A549 (cell line): ENCODE data around the gene SLC34A2. TPM values are rescaled to one million over a fixed set of nuclear protein-coding genes. Genes with fewer than 3 reads are reported as not detected.
A peak's percentile ranks its signal among the peaks of the same experiment; 100 is the strongest.

ENCODE experiments used
- ATAC-seq, 2 experiments: fragments of 200-7000 bp in 1 of 2; fragments of >200 bp in 1 of 2; cut with Nextera tagmentation in 1 of 2; cut with Tn5 transposase in 1 of 2; 3 replicates each; pipeline versions ENCODE4 v1.8.0 to v1.9.1; 2018 to 2020; ENCODE audit warnings: mild to moderate bottlenecking in 1 of 2, moderate library complexity in 1 of 2
- CTCF ChIA-PET: fragments of 300-600 bp; sonication (Branson Sonifier 250); formaldehyde crosslinking; extraction: SDS; loops from one replicate; lab custom pipeline; 2021; ENCODE audit warnings: antibody characterized with exemption, inconsistent platforms; lab: Yijun Ruan, JAX
- POLR2A ChIA-PET: fragments of 350-600 bp; formaldehyde crosslinking; extraction: SDS; loops from one replicate; lab custom pipeline; 2021; ENCODE audit warnings: antibody characterized with exemption, inconsistent platforms; lab: Yijun Ruan, JAX
- DNase-seq, 2 experiments: peaks; one replicate each; pipeline versions ENCODE4 v3.0.0 to v3.0.0-alpha.2; 2011 to 2016; ENCODE audit warnings: low read depth in 1 of 2, low spot score in 1 of 2
- FAIRE-seq: peaks from 2 replicates; lab custom pipeline; 2011; peaks lifted over from hg19 to GRCh38; lab: Jason Lieb, UNC
- H3K27ac ChIP-seq, 2 experiments: fragments of >200 bp; sonication (Bioruptor Twin); formaldehyde crosslinking; 3 replicates each; pipeline ENCODE4 v1.5.1; 2016 to 2017
- H3K4me1 ChIP-seq: fragments of >200 bp; sonication (Bioruptor Twin); formaldehyde crosslinking; 3 replicates; pipeline ENCODE4 v1.6.1; 2016
- H3K4me2 ChIP-seq: fragments of >200 bp; sonication (Bioruptor Twin); formaldehyde crosslinking; 3 replicates; pipeline ENCODE4 v1.6.1; 2016
- H3K4me3 ChIP-seq: fragments of >200 bp; sonication (Bioruptor Twin); formaldehyde crosslinking; 3 replicates; pipeline ENCODE4 v1.5.1; 2016
- H3K9me3 ChIP-seq: fragments of >200 bp; sonication (Bioruptor Twin); formaldehyde crosslinking; 3 replicates; pipeline ENCODE4 v1.6.1; 2016
- CBX2 ChIP-seq: fragments of 200-600 bp; sonication (generic); IDR thresholded peaks from 2 replicates; pipeline ENCODE4 v1.6.1; 2016; ENCODE audit warnings: low read depth, mild to moderate bottlenecking, borderline replicate concordance
- CBX8 ChIP-seq: fragments of 200-600 bp; sonication (generic); IDR thresholded peaks from 2 replicates; pipeline ENCODE4 v1.6.1; 2016
- CHD4 ChIP-seq: fragments of 200-600 bp; sonication (generic); IDR thresholded peaks from 2 replicates; pipeline ENCODE4 v1.6.1; 2016; ENCODE audit warnings: antibody characterized with exemption, mild to moderate bottlenecking, borderline replicate concordance
- E2F6 ChIP-seq: IDR thresholded peaks from 2 replicates; pipeline ENCODE4 v1.6.1; 2012; ENCODE audit warnings: low read depth, borderline replicate concordance
- EHF ChIP-seq: fragments of 250-450 bp; sonication (Bioruptor Pico); IDR thresholded peaks from 2 replicates; pipeline ENCODE4 v1.5.0; 2020; ENCODE audit warnings: mild to moderate bottlenecking
- EP300 ChIP-seq, 2 experiments: fragments of >200 bp; sonication (Bioruptor Twin); formaldehyde crosslinking; IDR thresholded peaks; 2 replicates in 1 of 2; 3 replicates in 1 of 2; pipeline ENCODE4 v1.6.1; 2016 to 2017
- FOSB ChIP-seq: fragments of 250-450 bp; sonication (Bioruptor Pico); IDR thresholded peaks from 2 replicates; pipeline ENCODE4 v1.5.0; 2020; ENCODE audit warnings: mild to moderate bottlenecking, moderate library complexity
- GATA3 ChIP-seq: IDR thresholded peaks from 2 replicates; pipeline ENCODE4 v1.6.1; 2012; ENCODE audit warnings: borderline replicate concordance
- HDAC2 ChIP-seq: fragments of 200-600 bp; sonication (generic); IDR thresholded peaks from 2 replicates; pipeline ENCODE4 v1.6.1; 2016
- HEYL ChIP-seq: fragments of 250-450 bp; sonication (Bioruptor Pico); IDR thresholded peaks from 2 replicates; pipeline ENCODE4 v1.8.0; 2021; ENCODE audit warnings: mild to moderate bottlenecking, moderate library complexity
- HOXA7 ChIP-seq: fragments of 250-450 bp; sonication (Bioruptor Pico); IDR thresholded peaks from 2 replicates; pipeline ENCODE4 v1.5.0; 2020; ENCODE audit warnings: mild to moderate bottlenecking, moderate library complexity
- HOXB5 ChIP-seq: fragments of 250-450 bp; sonication (Bioruptor Pico); IDR thresholded peaks from 2 replicates; pipeline ENCODE4 v1.5.0; 2020; ENCODE audit warnings: mild to moderate bottlenecking, moderate library complexity
- MAX ChIP-seq: IDR thresholded peaks from 2 replicates; pipeline ENCODE4 v1.6.1; 2012
- MAZ ChIP-seq: fragments of 150-350 bp; IDR thresholded peaks from 2 replicates; pipeline ENCODE4 v1.6.1; 2014; ENCODE audit warnings: antibody characterized with exemption, low read depth, low read length, borderline replicate concordance
- PBX3 ChIP-seq: IDR thresholded peaks from 2 replicates; pipeline ENCODE4 v1.6.1; 2012
- POLR2AphosphoS2 ChIP-seq: conservative IDR thresholded peaks from 2 replicates; pipeline ENCODE4 v1.6.1; 2012; ENCODE audit warnings: low read length, improper control_type of control experiment, inconsistent platforms
- RARB ChIP-seq: fragments of 250-450 bp; sonication (Bioruptor Pico); IDR thresholded peaks from 2 replicates; pipeline ENCODE4 v1.8.0; 2021; ENCODE audit warnings: mild to moderate bottlenecking, moderate library complexity
- RFX5 ChIP-seq: fragments of 450-650 bp; IDR thresholded peaks from 2 replicates; pipeline ENCODE4 v1.7.1; 2014; ENCODE audit warnings: antibody characterized with exemption, mild to moderate bottlenecking, moderate library complexity
- RNF2 ChIP-seq: fragments of 200-600 bp; sonication (generic); IDR thresholded peaks from 2 replicates; pipeline ENCODE4 v1.6.1; 2016; ENCODE audit warnings: low read depth, mild to moderate bottlenecking, antibody characterized with exemption, moderate library complexity, borderline replicate concordance
- TFCP2L1 ChIP-seq: fragments of 250-450 bp; sonication (Bioruptor Pico); IDR thresholded peaks from 2 replicates; pipeline ENCODE4 v1.5.0; 2021; ENCODE audit warnings: mild to moderate bottlenecking
- USF2 ChIP-seq: fragments of 450-650 bp; IDR thresholded peaks from 2 replicates; pipeline ENCODE4 v1.6.1; 2014; ENCODE audit warnings: antibody characterized with exemption
- ZSCAN20 ChIP-seq: fragments of 250-450 bp; sonication (Bioruptor Pico); IDR thresholded peaks from 2 replicates; pipeline ENCODE4 v1.8.0; 2022; ENCODE audit warnings: mild to moderate bottlenecking, moderate library complexity
- WGBS: methylation state at CpG from one replicate; pipeline ENCODE4 v1.1.6; 2017; ENCODE audit errors: missing lambda C conversion rate; 5-methylcytosine and 5-hydroxymethylcytosine counted together
- polyA plus RNA-seq, 4 experiments: library from polyadenylated mRNA; depleted of rRNA in 3 of 4; stranded (reverse); fragments of >200 nt; fragmentation: RNase III in 1 of 4; extraction: RNeasy Plus Mini Kit Qiagen cat#74134 plus additional on column Dnase treatment in 1 of 4; gene quantifications; 2 replicates in 3 of 4; 3 replicates in 1 of 4; pipeline ENCODE4 v1.2.3, GENCODE V29; 2011 to 2017

Gene SLC34A2
- polyA plus RNA-seq, 2 of the 4 experiments (the other 2 are of a cell fraction): 0.03 to 0.08 TPM

- Histone ChIP-seq H3K4me3 (no peak overlapping the region), H3K4me1 (no peaks in the 10 kb centered on the region), H3K4me2 (no peak overlapping the region), H3K27ac (no peak overlapping the region), H3K9me3 (no peaks in the 10 kb centered on the region)
- WGBS: 85% methylated on average over 4 of the region's 4 CpGs
- ATAC-seq: no peak
- ChIA-PET CTCF (no interaction called here), POLR2A (interaction anchor here (0.7 kb wide), 1 partner anchor 51 kb away, joined by 11 read pairs; no protein-coding TSS in a partner anchor)
- DNase-seq: no peak
- no peak for FAIRE-seq
- TF ChIP-seq FOSB (CRISPR knock-in tag) (no peak), HEYL (no peak), HOXA7 (CRISPR knock-in tag) (no peak), E2F6 (no peak), USF2 (no peak), EP300 (IDR thresholded peaks at IDR 0.05) (no peak), CBX8 (no peak), RNF2 (no peak), TFCP2L1 (CRISPR knock-in tag) (no peak), MAZ (no peak)
- TF ChIP-seq, all 56 proteins: peak for 0
Measured at GRCh38 chr4:25638806-25639205, 16.8 kb upstream of the SLC34A2 start.

GRCh38 chr4:25650311-25650710 is 5.3 kb upstream of the SLC34A2 start:
- POLR2A ChIA-PET: no interaction called here
- WGBS: 94% methylated on average over 5 of the region's 6 CpGs

GRCh38 chr4:25651682-25652081 is 4.0 kb upstream of the SLC34A2 start:
- Histone ChIP-seq H3K4me3 (no peak overlapping the region), H3K4me1 (peaks cover 25% of the 10 kb centered on the region), H3K27ac (peak overlapping the region; percentile 48 to 68; a peak in 4 of 6 replicates), H3K4me2 (peak overlapping the region; percentile 50)
- POLR2A ChIA-PET: no interaction called here
- ATAC-seq (no peak; a peak in 1 of 6 replicates), FAIRE-seq (no peak), DNase-seq (no peak)
- CTCF ChIA-PET: no interaction called here
- no peak for TF ChIP-seq HDAC2
- TF ChIP-seq, all 56 proteins: peak for 0
- H3K9me3 ChIP-seq: no peaks in the 10 kb centered on the region
- 70% methylated on average over 5 of the region's 5 CpGs for WGBS

More at GRCh38 chr4:25650311-25650710, 5.3 kb upstream of the SLC34A2 start:
- no peak overlapping the region for H3K27ac ChIP-seq
- CTCF ChIA-PET: interaction anchor here (0.9 kb wide), 1 partner anchor 142 kb away, joined by 3 read pairs; no protein-coding TSS in a partner anchor
- DNase-seq (no peak), FAIRE-seq (no peak), ATAC-seq (no peak)
- no peak overlapping the region for H3K4me3 ChIP-seq
- no peak overlapping the region for H3K4me2 ChIP-seq
- H3K4me1 ChIP-seq: peaks cover 25% of the 10 kb centered on the region
- H3K9me3 ChIP-seq: no peaks in the 10 kb centered on the region
- TF ChIP-seq GATA3 (no peak), ZSCAN20 (no peak), RFX5 (no peak), EHF (CRISPR knock-in tag) (no peak), CHD4 (no peak), RARB (CRISPR knock-in tag) (no peak)

- Histone ChIP-seq H3K4me1 (peaks cover 25% of the 10 kb centered on the region), H3K27ac (no peak overlapping the region), H3K4me3 (no peak overlapping the region), H3K4me2 (no peak overlapping the region), H3K9me3 (no peaks in the 10 kb centered on the region)
- ChIA-PET CTCF (no interaction called here), POLR2A (no interaction called here)
- 75% methylated on average over 12 of the region's 17 CpGs for WGBS
- ATAC-seq (no peak), DNase-seq (no peak), FAIRE-seq (no peak)
- TF ChIP-seq MAX: no peak
- no peak for TF ChIP-seq PBX3
- TF ChIP-seq HOXB5 (CRISPR knock-in tag): no peak
- no peak for TF ChIP-seq CBX2
- no peak for TF ChIP-seq POLR2AphosphoS2
Measured at GRCh38 chr4:25654031-25654970, 1.4 kb upstream of the SLC34A2 start.
